Muscle of leg (tissue), 11 donors: ENCODE measurements around the gene CCS. TPM values are rescaled to one million over a fixed set of nuclear protein-coding genes. Genes with fewer than 3 reads are reported as not detected.
"Not testable (repeated sequence)": the region's sequence is repeated elsewhere in the genome, so short reads cannot be mapped to it uniquely, and the experiment has no call there.

Experiments used
- DNase-seq: peaks from one replicate; pipeline ENCODE4 v3.0.0; 2013
- H3K27ac ChIP-seq: one replicate; pipeline ENCODE4 v1.5.1; 2013; ENCODE audit warnings: mild to moderate bottlenecking, low read length, control low read depth
- H3K27me3 ChIP-seq: one replicate; pipeline ENCODE4 v1.6.1; 2013; ENCODE audit warnings: low read length; ENCODE audit not compliant: control insufficient read depth, insufficient read depth
- H3K36me3 ChIP-seq: one replicate; pipeline ENCODE4 v1.6.1; 2013; ENCODE audit warnings: low read length; ENCODE audit not compliant: control insufficient read depth, insufficient read depth
- H3K4me1 ChIP-seq: one replicate; pipeline ENCODE4 v1.6.1; 2013; ENCODE audit warnings: low read length; ENCODE audit not compliant: control insufficient read depth, insufficient read depth
- H3K4me3 ChIP-seq: one replicate; pipeline ENCODE4 v1.5.1; 2013; ENCODE audit warnings: low read length, control low read depth
- H3K9me3 ChIP-seq: replicated peaks from 2 replicates; pipeline ENCODE4 v1.6.1; 2013; ENCODE audit warnings: low read depth, low read length; ENCODE audit not compliant: control insufficient read depth
- WGBS: methylation state at CpG from one replicate; pipeline ENCODE4 v1.1.5; 2013; ENCODE audit warnings: missing lambda C conversion rate; ENCODE audit not compliant: insufficient coverage; 5-methylcytosine and 5-hydroxymethylcytosine counted together
- polyA plus RNA-seq, 8 donors: library from polyadenylated mRNA; unstranded; fragments of 120-200 nt; gene quantifications; one replicate each; pipeline versions ENCODE4 v1.2.1 to v1.2.3, GENCODE V29; 2013; ENCODE audit warnings: inconsistent platforms in 1 of 8, low replicate concordance in 1 of 8; ENCODE audit not compliant: insufficient read length in 8 of 8, insufficient read depth in 1 of 8
- total RNA-seq: library from RNA; stranded (reverse); fragments of 120-200 nt; gene quantifications from one replicate; pipeline ENCODE4 v1.2.4, GENCODE V29; 2013

CCS gene
- total and polyA plus RNA-seq, 9 donors = 30.1 to 49.2 (median 38.1) TPM

DNA sequence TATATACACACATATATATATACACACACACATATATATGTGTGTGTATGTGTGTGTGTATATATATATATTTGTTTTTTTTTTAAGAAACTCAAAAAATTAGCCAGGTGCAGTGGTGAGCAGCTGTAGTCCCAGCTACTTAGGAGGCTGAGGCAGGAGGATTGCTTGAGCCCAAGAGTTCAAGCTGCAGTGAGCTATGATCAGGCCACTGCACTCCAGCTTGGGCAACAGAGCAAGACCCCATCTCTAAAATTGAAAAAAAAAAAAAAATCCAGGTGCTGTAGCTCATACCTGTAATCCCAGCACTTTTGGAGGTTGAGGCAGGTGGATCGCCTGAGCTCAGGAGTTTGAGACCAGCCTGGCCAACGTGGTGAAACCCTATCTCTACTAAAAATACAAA is 3.7 kb upstream of the CCS start:
- not testable (repeated sequence) for H3K9me3 ChIP-seq, H3K27me3 ChIP-seq, H3K27ac ChIP-seq, DNase-seq, H3K4me3 ChIP-seq, H3K36me3 ChIP-seq
- H3K4me1 ChIP-seq = peaks cover 16% of the 10 kb centered on the region
- no CpG with 5 or more reads among the region's 2 CpGs for WGBS

DNA sequence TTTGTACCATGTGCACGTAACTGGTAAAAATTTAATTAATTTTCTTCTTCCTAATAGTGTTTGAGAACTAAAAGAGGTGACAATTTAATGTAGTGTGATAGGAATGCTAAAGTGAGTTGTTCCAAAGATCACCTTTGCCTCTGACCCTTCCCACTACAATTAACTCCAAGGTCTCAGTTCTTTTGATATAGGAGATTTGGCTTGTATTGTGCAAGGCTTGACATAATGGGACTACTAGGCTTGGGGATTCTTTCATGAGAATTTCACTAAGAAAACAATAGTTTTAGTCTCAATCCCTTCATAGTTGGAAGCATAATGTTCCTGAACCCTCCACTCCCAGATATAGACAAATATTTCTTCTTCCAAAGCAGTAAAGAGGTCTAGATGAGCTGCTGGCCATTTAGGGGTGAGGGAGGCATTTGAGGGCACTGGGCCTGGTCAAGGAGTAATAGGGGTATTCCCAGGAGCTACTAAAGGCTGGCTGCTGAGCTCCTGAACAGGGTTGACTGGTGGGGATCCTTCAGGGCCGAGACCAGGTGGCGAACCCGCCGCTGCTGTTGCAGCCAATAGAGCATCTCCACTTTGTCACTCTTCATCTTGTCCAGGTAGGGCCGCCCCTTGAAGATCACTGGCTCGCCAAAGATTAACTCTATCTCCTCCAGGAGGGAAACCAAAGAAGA is 2.8 kb upstream of the CCS start:
- H3K36me3 ChIP-seq = no peaks in the 10 kb centered on the region
- DNase-seq = no peak
- no peak overlapping the region for H3K4me3 ChIP-seq
- no peaks in the 10 kb centered on the region for H3K9me3 ChIP-seq
- WGBS = 94% methylated on average over 4 of the region's 7 CpGs
- H3K27ac ChIP-seq = no peak overlapping the region
- peaks cover 20% of the 10 kb centered on the region for H3K4me1 ChIP-seq
- no peaks in the 10 kb centered on the region for H3K27me3 ChIP-seq

DNA sequence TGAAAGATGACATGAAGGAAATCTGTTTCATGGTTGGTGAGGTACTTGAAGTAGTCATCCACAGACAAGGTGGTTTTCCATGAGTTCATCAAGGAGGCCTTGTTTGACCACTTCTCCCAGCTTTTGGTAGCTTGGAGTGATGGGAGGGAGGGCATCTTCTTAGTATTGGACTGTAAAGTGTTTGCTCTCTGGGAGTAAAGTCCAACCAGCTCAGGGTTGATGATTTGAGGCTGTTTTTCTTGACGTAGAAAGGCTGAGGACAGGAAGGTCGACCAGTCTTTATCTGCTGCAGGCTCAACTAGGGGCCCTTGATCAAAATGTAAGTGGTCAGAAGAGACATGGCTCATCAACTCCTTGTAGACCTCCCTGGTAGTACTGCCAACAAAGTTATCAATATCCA is 1.8 kb upstream of the CCS start:
- Histone ChIP-seq H3K27ac (no peak overlapping the region), H3K27me3 (no peaks in the 10 kb centered on the region), H3K4me1 (peaks cover 24% of the 10 kb centered on the region), H3K36me3 (no peaks in the 10 kb centered on the region), H3K9me3 (no peaks in the 10 kb centered on the region), H3K4me3 (no peak overlapping the region)
- no peak for DNase-seq
- WGBS = 90% methylated on average over 2 of the region's 2 CpGs

DNA sequence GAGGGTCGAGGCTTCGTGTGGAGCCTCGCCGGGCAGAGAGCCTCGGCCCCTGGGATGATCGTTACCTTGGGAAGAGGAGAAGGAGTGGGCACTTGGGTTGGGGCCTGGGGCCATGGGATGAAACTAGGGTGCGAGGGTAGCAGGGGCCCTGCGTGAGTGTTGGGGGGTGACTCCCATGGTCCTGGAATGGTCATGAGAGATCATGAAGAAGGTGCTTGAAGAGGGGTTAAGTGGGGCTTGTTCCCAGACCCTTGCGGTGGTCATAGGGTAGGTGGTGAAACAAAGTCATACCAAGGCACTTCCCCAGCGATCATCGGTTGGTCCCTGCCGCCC is 284 bp downstream of the CCS start:
- H3K36me3 ChIP-seq = peaks cover 2% of the 10 kb centered on the region
- peak overlapping the region; percentile 92 for H3K27ac ChIP-seq
- no peaks in the 10 kb centered on the region for H3K27me3 ChIP-seq
- peaks cover 24% of the 10 kb centered on the region for H3K4me1 ChIP-seq
- DNase-seq = no peak
- 10% methylated on average over 11 of the region's 12 CpGs for WGBS
- H3K4me3 ChIP-seq = peak overlapping the region; percentile 66
- no peaks in the 10 kb centered on the region for H3K9me3 ChIP-seq

DNA sequence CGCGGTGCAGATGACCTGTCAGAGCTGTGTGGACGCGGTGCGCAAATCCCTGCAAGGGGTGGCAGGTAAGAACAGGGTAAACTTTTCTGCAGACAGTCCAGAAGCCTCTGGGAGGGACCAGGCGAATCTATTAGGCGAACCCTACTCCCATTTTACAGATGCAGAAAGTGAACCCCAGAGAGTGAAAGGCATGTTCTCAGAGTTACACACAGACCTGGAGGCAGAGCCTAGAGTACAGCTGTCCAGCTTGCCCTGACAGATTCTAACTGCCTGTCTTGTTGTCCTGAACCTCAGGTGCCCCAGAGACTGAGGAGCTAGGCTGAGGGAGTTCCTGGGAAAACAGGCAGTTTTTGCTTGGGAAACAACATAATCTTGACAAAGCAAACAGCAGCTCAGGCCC is 665 bp downstream of the CCS start:
- Histone ChIP-seq H3K4me1 (peaks cover 24% of the 10 kb centered on the region), H3K27ac (no peak overlapping the region), H3K27me3 (no peaks in the 10 kb centered on the region), H3K4me3 (peak overlapping the region; percentile 66), H3K36me3 (peaks cover 2% of the 10 kb centered on the region), H3K9me3 (no peaks in the 10 kb centered on the region)
- DNase-seq = no peak
- no CpG with 5 or more reads among the region's 7 CpGs for WGBS

- Histone ChIP-seq H3K27ac (peak overlapping the region; percentile 35), H3K36me3 (peaks cover 18% of the 10 kb centered on the region), H3K4me3 (no peak overlapping the region), H3K27me3 (no peaks in the 10 kb centered on the region), H3K4me1 (peaks cover 24% of the 10 kb centered on the region), H3K9me3 (no peaks in the 10 kb centered on the region)
- WGBS = no CpG with 5 or more reads among the region's 5 CpGs
- DNase-seq = no peak
Measured at GRCh38 chr11:66595245-66595904, 2.4 kb downstream of the CCS start.

DNA sequence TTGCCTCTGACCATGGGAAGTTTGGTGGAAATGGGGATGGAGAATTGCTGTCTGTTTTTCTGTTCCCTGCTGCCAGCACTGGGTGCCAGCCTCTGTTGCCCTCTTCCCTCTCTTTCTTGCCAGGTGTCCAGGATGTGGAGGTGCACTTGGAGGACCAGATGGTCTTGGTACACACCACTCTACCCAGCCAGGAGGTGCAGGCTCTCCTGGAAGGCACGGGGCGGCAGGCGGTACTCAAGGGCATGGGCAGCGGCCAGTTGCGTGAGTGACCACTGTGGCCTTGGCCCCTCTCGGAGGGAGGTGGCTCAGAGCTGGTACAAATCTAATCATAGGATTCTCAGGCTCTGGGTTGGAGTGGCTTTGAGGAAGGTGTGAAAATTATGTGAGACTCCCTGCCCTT is 6.0 kb downstream of the CCS start:
- Histone ChIP-seq H3K36me3 (peaks cover 35% of the 10 kb centered on the region), H3K27me3 (no peaks in the 10 kb centered on the region), H3K27ac (no peak overlapping the region), H3K4me1 (peaks cover 20% of the 10 kb centered on the region), H3K9me3 (no peaks in the 10 kb centered on the region), H3K4me3 (no peak overlapping the region)
- no peak for DNase-seq
- 100% methylated on average over 6 of the region's 6 CpGs for WGBS

- Histone ChIP-seq H3K4me3 (no peak overlapping the region), H3K27me3 (no peaks in the 10 kb centered on the region), H3K36me3 (peaks cover 48% of the 10 kb centered on the region), H3K4me1 (peaks cover 15% of the 10 kb centered on the region), H3K27ac (no peak overlapping the region), H3K9me3 (no peaks in the 10 kb centered on the region)
- no CpG with 5 or more reads among the region's 2 CpGs for WGBS
- DNase-seq = no peak
Measured at GRCh38 chr11:66600219-66600618, 7.2 kb downstream of the CCS start.

DNA sequence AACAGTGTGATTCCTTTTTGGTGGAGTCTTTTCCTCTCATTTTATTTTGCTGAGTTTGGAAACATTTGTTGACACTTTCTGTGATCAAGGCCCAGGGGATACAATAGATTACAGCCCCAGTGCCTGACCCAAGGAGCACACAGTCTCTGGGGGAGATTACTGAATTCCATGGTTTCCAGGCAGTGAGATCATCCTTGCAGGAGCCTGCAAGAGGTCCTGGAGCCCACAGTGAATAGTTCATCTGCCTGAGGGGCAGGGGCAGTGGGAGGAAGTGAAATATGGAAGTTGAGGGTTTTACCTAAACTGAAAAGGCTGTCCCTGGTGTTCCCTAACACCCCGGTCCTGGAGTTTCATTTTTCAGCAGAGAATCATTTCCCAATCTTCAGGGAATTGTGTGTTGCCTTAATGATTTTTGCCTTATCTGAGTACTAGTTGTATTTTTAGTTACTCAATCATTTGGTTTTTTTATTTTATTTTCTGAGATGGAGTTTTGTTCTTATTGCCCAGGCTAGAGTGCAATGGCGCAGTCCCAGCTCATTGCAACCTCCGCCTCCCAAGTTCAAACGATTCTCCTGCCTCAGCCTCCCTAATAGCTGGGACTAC is 7.7 kb downstream of the CCS start:
- Histone ChIP-seq H3K27me3 (no peaks in the 10 kb centered on the region), H3K27ac (no peak overlapping the region), H3K4me3 (no peak overlapping the region), H3K36me3 (peaks cover 53% of the 10 kb centered on the region), H3K4me1 (peaks cover 12% of the 10 kb centered on the region), H3K9me3 (no peaks in the 10 kb centered on the region)
- WGBS = no CpG with 5 or more reads among the region's 4 CpGs
- DNase-seq = no peak

GRCh38 chr11:66603072-66603471 is 10.1 kb downstream of the CCS start:
- no peaks in the 10 kb centered on the region for H3K9me3 ChIP-seq
- WGBS = 97% methylated on average over 6 of the region's 6 CpGs
- H3K27me3 ChIP-seq = no peaks in the 10 kb centered on the region
- no peak overlapping the region for H3K4me3 ChIP-seq
- no peak for DNase-seq
- H3K36me3 ChIP-seq = peaks cover 62% of the 10 kb centered on the region
- H3K27ac ChIP-seq = no peak overlapping the region
- peaks cover 14% of the 10 kb centered on the region for H3K4me1 ChIP-seq
